H1 (cell line): Measurements from ENCODE around the gene OR2AE1. TPM values are rescaled to one million over a fixed set of nuclear protein-coding genes. Genes with fewer than 3 reads are reported as not detected.

Source experiments
- CHD2 ChIP-seq: IDR thresholded peaks from 2 replicates; pipeline ENCODE4 v1.6.1; 2012; ENCODE audit warnings: low read length, improper control_type of control experiment
- CHD7 ChIP-seq: fragments of 300-600 bp; sonication (generic); IDR thresholded peaks from 2 replicates; pipeline ENCODE4 v1.7.1; 2012; ENCODE audit warnings: low read length, moderate library complexity, mild to moderate bottlenecking, inconsistent platforms; ENCODE audit not compliant: insufficient replicate concordance
- NANOG ChIP-seq: IDR thresholded peaks from 2 replicates; pipeline ENCODE4 v1.6.1; 2011; ENCODE audit warnings: low read length, low read depth, mild to moderate bottlenecking, inconsistent platforms; ENCODE audit not compliant: insufficient read depth, poor library complexity, severe bottlenecking
- RAD21 ChIP-seq, 2 experiments: IDR thresholded peaks in 1 of 2; conservative IDR thresholded peaks in 1 of 2; 2 replicates each; pipeline ENCODE4 v1.6.1; 2011; ENCODE audit warnings: low read depth in 2 of 2, low read length in 2 of 2, improper control_type of control experiment in 1 of 2, inconsistent platforms in 1 of 2, mild to moderate bottlenecking in 1 of 2, moderate library complexity in 1 of 2
- RNF2 ChIP-seq: fragments of 200-900, 300-1000 bp; sonication (generic); IDR thresholded peaks from 2 replicates; pipeline ENCODE4 v1.7.1; 2016; ENCODE audit warnings: borderline replicate concordance, low read depth, mild to moderate bottlenecking, antibody characterized with exemption, low read length; ENCODE audit not compliant: poor library complexity, severe bottlenecking; ENCODE audit errors: missing control alignments
- polyA plus RNA-seq, 7 experiments: library from polyadenylated mRNA; depleted of rRNA in 3 of 7; stranded (reverse) in 5 of 7; unstranded in 2 of 7; fragments of >200 nt in 5 of 7; fragments of 200-250 nt in 2 of 7; gene quantifications; 1 replicate in 5 of 7; 2 replicates in 1 of 7; 4 replicates in 1 of 7; pipeline versions ENCODE4 v1.2.1 to v1.2.3, GENCODE V29; 2011 to 2013; ENCODE audit warnings: missing spikeins in 2 of 7, mixed read lengths in 2 of 7
- total RNA-seq: library from RNA; stranded (reverse); fragmentation: NEBNext Ultra II Directional; extraction: Animal tissue kit (Norgen Biotek cat#: 25700); gene quantifications from 2 replicates; pipeline ENCODE4 v1.2.1, GENCODE V29; 2021

Gene OR2AE1
- total and polyA plus RNA-seq, 2 of the 8 experiments (the other 6 are each of a cell fraction or from before 2014, with no cell fraction given), result not detected

- no peak for TF ChIP-seq RNF2
- no peak for TF ChIP-seq CHD7
- no peak for TF ChIP-seq NANOG
- TF ChIP-seq RAD21 (IDR thresholded peaks at IDR 0.05 in 1 of 2, conservative IDR thresholded peaks at IDR 0.05 in 1 of 2; ENCODE audit: low read depth in 2 of 2, low read length in 2 of 2), result no peak
- TF ChIP-seq CHD2, result no peak
Observed at GRCh38 chr7:99828811-99829210, 48.0 kb downstream of the OR2AE1 start (continued).
